Epithelial cell of proximal tubule (primary cell): ENCODE data around the gene NELL1. TPM values are rescaled to one million over a fixed set of nuclear protein-coding genes. Genes with fewer than 3 reads are reported as not detected.

Experiments
- DNase-seq: peaks from one replicate; pipeline ENCODE4 v3.0.0-alpha.2; 2011; ENCODE audit warnings: low read depth
- H3K4me3 ChIP-seq: 2 replicates; pipeline ENCODE4 v1.5.1; 2011; ENCODE audit warnings: low read depth, mild to moderate bottlenecking, low read length
- total RNA-seq: library from RNA; depleted of rRNA; stranded (reverse); fragments of >200 nt; gene quantifications from 2 replicates; pipeline ENCODE4 v1.2.3, GENCODE V29; 2015
- TF ChIP-seq, protein P1 (sequence below): conservative IDR thresholded peaks from 2 replicates; pipeline ENCODE4 v1.5.1; 2012; ENCODE audit warnings: low read depth, mild to moderate bottlenecking, low read length

The NELL1 gene
- total RNA-seq, 1 donor from 2014 or later, result not detected

DNA sequence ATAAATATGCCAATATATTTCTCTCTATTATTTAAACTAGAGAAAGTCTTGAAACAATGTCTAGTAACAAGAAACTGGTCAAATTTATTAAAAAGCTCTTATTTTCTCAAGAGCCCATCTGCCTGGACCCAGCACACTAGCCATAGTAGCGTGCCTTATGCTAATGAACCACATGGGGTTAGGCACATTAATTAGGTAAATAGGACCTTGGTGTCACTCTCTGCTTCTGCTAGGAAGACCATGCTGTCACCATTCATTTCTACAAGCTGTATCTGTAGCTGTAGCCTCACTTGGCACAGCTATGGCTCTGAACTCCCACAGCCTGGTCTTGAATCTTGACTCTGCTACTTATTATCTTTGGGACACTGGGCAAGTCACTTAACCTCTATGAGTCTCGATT lies 390.5 kb downstream of the NELL1 start:
- TF ChIP-seq, protein P1, sequence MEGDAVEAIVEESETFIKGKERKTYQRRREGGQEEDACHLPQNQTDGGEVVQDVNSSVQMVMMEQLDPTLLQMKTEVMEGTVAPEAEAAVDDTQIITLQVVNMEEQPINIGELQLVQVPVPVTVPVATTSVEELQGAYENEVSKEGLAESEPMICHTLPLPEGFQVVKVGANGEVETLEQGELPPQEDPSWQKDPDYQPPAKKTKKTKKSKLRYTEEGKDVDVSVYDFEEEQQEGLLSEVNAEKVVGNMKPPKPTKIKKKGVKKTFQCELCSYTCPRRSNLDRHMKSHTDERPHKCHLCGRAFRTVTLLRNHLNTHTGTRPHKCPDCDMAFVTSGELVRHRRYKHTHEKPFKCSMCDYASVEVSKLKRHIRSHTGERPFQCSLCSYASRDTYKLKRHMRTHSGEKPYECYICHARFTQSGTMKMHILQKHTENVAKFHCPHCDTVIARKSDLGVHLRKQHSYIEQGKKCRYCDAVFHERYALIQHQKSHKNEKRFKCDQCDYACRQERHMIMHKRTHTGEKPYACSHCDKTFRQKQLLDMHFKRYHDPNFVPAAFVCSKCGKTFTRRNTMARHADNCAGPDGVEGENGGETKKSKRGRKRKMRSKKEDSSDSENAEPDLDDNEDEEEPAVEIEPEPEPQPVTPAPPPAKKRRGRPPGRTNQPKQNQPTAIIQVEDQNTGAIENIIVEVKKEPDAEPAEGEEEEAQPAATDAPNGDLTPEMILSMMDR, result no peak
- no peak overlapping the region for H3K4me3 ChIP-seq
- no peak for DNase-seq

DNA sequence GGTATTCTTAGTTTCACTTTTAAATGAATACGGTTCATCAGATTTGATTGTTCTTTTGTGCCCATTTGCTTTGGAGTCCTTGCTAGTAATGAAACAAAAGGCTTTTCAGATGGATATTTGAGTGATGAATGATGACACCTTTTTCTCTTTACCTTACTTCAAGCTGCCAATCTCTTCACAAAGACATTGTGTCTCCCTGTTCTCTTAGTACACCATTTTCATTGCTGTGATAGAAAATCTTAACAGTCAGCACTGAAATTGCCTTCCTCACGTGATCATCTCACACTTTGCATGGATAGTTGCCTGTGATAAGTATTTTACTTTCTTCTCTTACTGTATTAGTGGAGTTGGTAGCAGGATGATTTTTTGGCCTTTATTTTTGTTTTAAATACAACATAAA lies 396.6 kb downstream of the NELL1 start:
- peak overlapping the region; percentile 43 for H3K4me3 ChIP-seq
- DNase-seq, result no peak
- TF ChIP-seq, protein P1, result no peak

DNA sequence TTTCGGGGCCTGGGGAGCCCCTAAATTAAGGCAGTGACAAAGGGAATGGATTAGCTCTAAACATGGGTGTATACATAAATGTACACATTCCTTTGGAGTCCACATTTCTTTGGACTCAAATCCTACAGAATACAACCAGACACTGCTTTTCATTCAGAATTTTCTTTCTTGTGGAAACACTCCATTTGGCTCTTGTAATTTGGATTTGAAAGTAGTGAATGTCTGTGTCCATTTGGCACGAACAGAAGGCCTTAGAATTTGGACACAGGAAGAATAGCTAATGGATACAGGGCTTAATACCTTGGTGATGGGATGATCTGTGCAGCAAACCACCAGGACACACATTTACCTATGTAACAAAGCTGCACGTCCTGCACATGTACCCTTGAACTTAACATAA lies 399.5 kb downstream of the NELL1 start:
- DNase-seq, result no peak

DNA sequence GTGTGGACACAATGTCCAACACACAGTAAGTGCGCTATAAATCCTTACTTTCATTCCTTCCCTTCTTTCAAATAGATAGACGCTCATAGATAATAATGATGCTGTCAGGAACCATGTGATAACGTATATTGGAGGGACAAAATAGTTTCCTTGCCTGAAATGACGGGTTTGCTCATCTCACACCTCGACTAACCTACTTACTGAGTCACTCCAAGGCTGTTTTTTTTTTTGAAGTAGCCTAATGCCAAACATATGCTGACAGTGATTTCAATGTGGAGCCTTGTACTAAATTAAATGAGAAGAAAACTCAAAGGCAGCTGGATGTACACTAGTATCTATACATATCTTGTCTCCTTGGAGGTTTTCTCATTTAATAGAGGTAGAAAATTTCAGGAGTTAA lies 400.5 kb downstream of the NELL1 start:
- no peak for DNase-seq
- no peak overlapping the region for H3K4me3 ChIP-seq
- TF ChIP-seq, protein P1, result no peak

More for the DNA sequence above, 399.5 kb downstream of the NELL1 start:
- H3K4me3 ChIP-seq, result no peak overlapping the region
- TF ChIP-seq, protein P1, result no peak

DNA sequence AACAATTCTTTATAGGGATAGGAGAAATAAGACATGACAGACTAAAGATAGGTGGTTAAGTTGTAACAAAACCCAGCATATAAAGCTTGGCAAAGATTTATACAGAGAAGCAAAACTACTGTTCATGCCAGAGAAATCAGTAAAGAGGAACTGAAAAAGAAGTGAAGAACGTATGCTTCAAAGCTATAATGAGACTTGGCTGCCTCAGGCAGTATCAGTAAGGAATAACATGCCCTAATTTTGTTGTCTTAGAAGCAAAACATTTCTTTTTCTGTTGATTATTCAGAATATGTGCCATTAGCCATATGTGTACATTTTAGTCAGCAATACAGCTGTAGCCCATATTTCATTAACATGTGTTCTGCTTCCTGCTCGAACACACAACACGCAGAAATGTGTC lies 403.2 kb downstream of the NELL1 start:
- no peak for DNase-seq
- TF ChIP-seq, protein P1, result no peak
- H3K4me3 ChIP-seq, result no peak overlapping the region

DNA sequence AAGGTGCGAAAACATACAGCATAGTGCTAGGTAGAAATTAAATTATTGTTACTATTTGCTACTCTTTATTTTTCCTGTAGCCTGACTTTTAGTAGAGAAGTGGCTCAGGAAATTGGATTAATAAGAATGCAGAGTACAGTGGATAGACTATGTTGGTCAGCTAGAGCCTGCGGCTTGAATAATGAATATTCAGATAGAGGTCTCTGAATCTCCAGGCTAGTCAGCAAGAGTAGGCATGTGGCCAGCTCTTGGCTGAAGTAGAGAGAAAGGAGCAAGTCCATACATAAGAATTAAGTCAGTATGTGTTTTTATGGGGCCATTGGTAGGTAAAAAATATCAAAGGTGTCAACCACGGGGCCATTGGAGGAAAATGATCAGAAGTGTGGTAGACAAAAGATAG lies 413.5 kb downstream of the NELL1 start:
- DNase-seq, result no peak
- TF ChIP-seq, protein P1, result no peak
- H3K4me3 ChIP-seq, result no peak overlapping the region

DNA sequence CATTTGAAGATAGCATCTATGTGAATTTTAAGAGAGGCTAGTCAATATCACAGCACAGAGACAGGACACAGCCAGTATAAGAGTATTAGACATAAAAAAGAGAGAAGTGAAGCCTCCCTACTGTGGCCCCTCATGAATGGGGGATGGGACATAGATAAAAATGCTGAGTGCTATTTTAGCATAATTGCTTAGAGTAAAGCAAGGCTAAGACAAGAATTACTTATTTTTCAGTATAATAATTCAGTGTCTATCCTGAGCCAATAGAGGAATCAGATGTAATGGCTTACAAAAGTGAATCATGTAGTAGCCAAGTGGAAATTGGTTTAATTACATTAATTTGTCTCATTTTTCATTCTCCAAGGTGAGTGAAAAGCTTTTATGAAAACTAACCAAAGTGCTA lies 419.5 kb downstream of the NELL1 start:
- DNase-seq, result no peak
- no peak overlapping the region for H3K4me3 ChIP-seq
- TF ChIP-seq, protein P1, result no peak
